ENCODE results near the gene C13orf46. TPM values are rescaled to one million over a fixed set of nuclear protein-coding genes. Genes with fewer than 3 reads are reported as not detected.

Gene C13orf46
- polyA plus RNA-seq, 1 donor (not counting 4 experiments of a cell fraction or from before 2014, with no cell fraction given) = not detected

DNA sequence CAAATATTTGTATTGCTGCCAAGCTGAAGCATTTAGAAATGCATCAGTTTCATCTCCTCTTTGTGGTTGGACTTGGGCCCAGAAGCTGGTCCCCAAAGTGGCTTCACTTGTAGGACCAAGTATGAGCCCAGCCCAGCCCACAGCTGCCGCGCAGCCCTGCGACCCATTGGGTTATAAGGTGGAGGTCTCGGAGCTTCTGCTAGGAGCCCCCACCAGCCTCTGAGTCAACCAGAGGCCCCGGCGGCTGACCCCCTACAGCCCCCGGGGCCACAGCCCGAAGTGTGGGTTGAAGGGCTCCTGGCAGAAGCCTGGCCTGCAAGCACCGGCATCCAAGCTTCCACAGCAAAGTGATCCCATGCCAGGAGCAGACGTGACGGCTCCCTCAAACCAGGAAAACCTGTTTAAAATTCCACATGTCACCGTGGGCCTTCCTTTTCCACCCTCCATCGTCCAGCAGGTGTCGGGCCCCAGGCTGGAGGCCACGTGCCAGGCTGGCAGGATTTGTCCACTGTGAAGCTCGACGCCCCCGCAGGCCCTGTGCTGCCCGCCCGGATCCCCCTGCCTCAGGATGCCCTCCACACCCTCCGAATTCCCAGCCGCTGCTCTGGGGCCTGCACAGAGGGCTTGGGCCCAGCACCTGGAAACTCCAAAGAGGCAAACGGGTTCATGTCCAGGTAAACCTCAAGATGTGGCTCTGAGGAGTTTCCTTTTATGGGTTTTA, 54.7 kb downstream of the C13orf46 start:
- dilution Hi-C loops (cut with MboI; ENCODE audit: extremely low pct_ligation_motif_present, low sequenced_read_pairs) = no loop called here
- Histone ChIP-seq H3K27ac (ENCODE audit: control insufficient read depth, insufficient read depth, low read length) (no peak overlapping the region), H3K79me2 (ENCODE audit: control insufficient read depth, insufficient read depth, low read length) (no peaks in the 10 kb centered on the region), H2AFZ (ENCODE audit: control insufficient read depth, low read length) (no peak overlapping the region), H3K4me1 (ENCODE audit: control insufficient read depth, extremely low read depth, insufficient read depth, low read length) (peaks cover 5% of the 10 kb centered on the region), H3K4me3 (ENCODE audit: control insufficient read depth in 2 of 3, extremely low read depth in 1 of 3, insufficient read depth in 2 of 3, low read depth in 1 of 3, low read length in 3 of 3) (no peak overlapping the region), H4K20me1 (ENCODE audit: control insufficient read depth, extremely low read depth, insufficient read depth, low read length) (no peaks in the 10 kb centered on the region), H3K9me1 (ENCODE audit: control insufficient read depth, extremely low read depth, insufficient read depth, low read length) (no peaks in the 10 kb centered on the region), H3K4me2 (ENCODE audit: control insufficient read depth, extremely low read depth, insufficient read depth, low read depth, low read length) (no peak overlapping the region), H3K9me3 (ENCODE audit: control insufficient read depth, low read depth, low read length) (peaks cover 18% of the 10 kb centered on the region), H3K36me3 (ENCODE audit: control insufficient read depth in 2 of 2, extremely low read depth in 1 of 2, insufficient read depth in 2 of 2, low read length in 2 of 2) (no peaks in the 10 kb centered on the region), H3K27me3 (ENCODE audit: control insufficient read depth, extremely low read depth, insufficient read depth, low read length) (no peaks in the 10 kb centered on the region), H3K9ac (ENCODE audit: control insufficient read depth, extremely low read depth, insufficient read depth, low read length) (no peak overlapping the region)
- DNase-seq (ENCODE audit: low read depth, low spot score) = no peak
- no peak for TF ChIP-seq EZH2 (IDR thresholded peaks at IDR 0.05; ENCODE audit: low read length)
- TF ChIP-seq, protein P1, sequence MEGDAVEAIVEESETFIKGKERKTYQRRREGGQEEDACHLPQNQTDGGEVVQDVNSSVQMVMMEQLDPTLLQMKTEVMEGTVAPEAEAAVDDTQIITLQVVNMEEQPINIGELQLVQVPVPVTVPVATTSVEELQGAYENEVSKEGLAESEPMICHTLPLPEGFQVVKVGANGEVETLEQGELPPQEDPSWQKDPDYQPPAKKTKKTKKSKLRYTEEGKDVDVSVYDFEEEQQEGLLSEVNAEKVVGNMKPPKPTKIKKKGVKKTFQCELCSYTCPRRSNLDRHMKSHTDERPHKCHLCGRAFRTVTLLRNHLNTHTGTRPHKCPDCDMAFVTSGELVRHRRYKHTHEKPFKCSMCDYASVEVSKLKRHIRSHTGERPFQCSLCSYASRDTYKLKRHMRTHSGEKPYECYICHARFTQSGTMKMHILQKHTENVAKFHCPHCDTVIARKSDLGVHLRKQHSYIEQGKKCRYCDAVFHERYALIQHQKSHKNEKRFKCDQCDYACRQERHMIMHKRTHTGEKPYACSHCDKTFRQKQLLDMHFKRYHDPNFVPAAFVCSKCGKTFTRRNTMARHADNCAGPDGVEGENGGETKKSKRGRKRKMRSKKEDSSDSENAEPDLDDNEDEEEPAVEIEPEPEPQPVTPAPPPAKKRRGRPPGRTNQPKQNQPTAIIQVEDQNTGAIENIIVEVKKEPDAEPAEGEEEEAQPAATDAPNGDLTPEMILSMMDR (optimal IDR thresholded peaks at IDR 0.05 in 1 of 3, IDR thresholded peaks at IDR 0.05 in 1 of 3, conservative IDR thresholded peaks at IDR 0.05 in 1 of 3; ENCODE audit: extremely low read depth in 1 of 3, insufficient read depth in 2 of 3, low read length in 3 of 3) = no peak
- no peak for FAIRE-seq

DNA sequence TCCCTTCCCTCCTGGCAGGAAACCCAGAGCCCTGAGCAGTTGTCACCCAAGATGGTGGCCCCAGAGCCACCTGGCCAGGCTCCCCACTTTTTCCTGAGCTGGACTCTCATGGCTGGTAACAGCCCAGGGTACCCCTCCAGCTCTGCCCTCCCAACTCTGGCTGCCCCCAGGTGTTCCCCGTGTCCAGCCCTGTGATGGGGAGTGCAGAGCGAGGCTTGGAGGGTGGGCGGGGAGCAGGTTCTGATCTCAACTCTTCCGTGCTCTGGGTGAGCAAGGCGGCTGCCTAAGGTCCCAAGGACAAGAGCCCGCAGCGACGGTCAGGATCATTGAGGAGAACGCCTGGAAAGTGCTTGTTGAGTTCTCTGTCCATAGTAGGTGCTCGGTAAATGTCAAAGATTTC, 55.3 kb downstream of the C13orf46 start:
- H3K4me1 ChIP-seq (ENCODE audit: control insufficient read depth, extremely low read depth, insufficient read depth, low read length) = peaks cover 9% of the 10 kb centered on the region
- H3K4me3 ChIP-seq (ENCODE audit: control insufficient read depth in 2 of 3, extremely low read depth in 1 of 3, insufficient read depth in 2 of 3, low read depth in 1 of 3, low read length in 3 of 3) = no peak overlapping the region
- no peaks in the 10 kb centered on the region for H4K20me1 ChIP-seq (ENCODE audit: control insufficient read depth, extremely low read depth, insufficient read depth, low read length)
- no peak overlapping the region for H2AFZ ChIP-seq (ENCODE audit: control insufficient read depth, low read length)
- H3K27ac ChIP-seq (ENCODE audit: control insufficient read depth, insufficient read depth, low read length) = no peak overlapping the region
- H3K27me3 ChIP-seq (ENCODE audit: control insufficient read depth, extremely low read depth, insufficient read depth, low read length) = no peaks in the 10 kb centered on the region
- no peak overlapping the region for H3K4me2 ChIP-seq (ENCODE audit: control insufficient read depth, extremely low read depth, insufficient read depth, low read depth, low read length)
- no peaks in the 10 kb centered on the region for H3K79me2 ChIP-seq (ENCODE audit: control insufficient read depth, insufficient read depth, low read length)
- H3K36me3 ChIP-seq (ENCODE audit: control insufficient read depth in 2 of 2, extremely low read depth in 1 of 2, insufficient read depth in 2 of 2, low read length in 2 of 2) = no peaks in the 10 kb centered on the region
- dilution Hi-C loops (cut with MboI; ENCODE audit: extremely low pct_ligation_motif_present, low sequenced_read_pairs) = no loop called here
- peaks cover 21% of the 10 kb centered on the region for H3K9me3 ChIP-seq (ENCODE audit: control insufficient read depth, low read depth, low read length)
- H3K9me1 ChIP-seq (ENCODE audit: control insufficient read depth, extremely low read depth, insufficient read depth, low read length) = no peaks in the 10 kb centered on the region
- TF ChIP-seq, protein P1 (optimal IDR thresholded peaks at IDR 0.05 in 1 of 3, IDR thresholded peaks at IDR 0.05 in 1 of 3, conservative IDR thresholded peaks at IDR 0.05 in 1 of 3; ENCODE audit: extremely low read depth in 1 of 3, insufficient read depth in 2 of 3, low read length in 3 of 3) = no peak
- no peak for TF ChIP-seq EZH2 (IDR thresholded peaks at IDR 0.05; ENCODE audit: low read length)
- FAIRE-seq (no peak), DNase-seq (ENCODE audit: low read depth, low spot score) (no peak)
- no peak overlapping the region for H3K9ac ChIP-seq (ENCODE audit: control insufficient read depth, extremely low read depth, insufficient read depth, low read length)
